HG02763 (cell line): Measurements from ENCODE around the gene TLE5.
"Not testable (repeated sequence)": the region's sequence is repeated elsewhere in the genome, so short reads cannot be mapped to it uniquely, and the experiment has no call there.

Source experiments
- ATAC-seq: cut with Tn5 transposase; IDR thresholded peaks from one replicate; pipeline ENCODE4 v1.9.1; 2021; ENCODE audit warnings: mild to moderate bottlenecking, moderate library complexity; ENCODE audit not compliant: unreplicated experiment

TLE5 gene

DNA sequence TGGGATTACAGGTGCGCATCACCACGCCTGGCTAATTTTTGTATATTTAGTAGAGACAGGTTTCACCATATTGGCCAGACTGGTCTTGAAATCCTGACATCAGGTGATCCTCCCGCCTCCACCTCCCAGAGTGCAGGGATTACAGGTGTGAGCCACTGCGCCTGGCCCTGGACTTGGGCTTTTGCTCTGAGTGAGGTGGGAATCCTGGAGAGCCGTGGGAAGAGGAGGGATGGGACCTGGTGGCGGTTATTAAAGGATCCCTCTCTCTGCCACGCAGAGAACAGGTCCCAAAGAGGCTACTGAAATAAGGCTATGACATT is 1.7 kb upstream of the TLE5 start:
- no peak for ATAC-seq

GRCh38 chr19:3061182-3062161 is 823 bp downstream of the TLE5 start:
- ATAC-seq: no peak

GRCh38 chr19:3060857-3061181 is 1.5 kb downstream of the TLE5 start:
- ATAC-seq: no peak

DNA sequence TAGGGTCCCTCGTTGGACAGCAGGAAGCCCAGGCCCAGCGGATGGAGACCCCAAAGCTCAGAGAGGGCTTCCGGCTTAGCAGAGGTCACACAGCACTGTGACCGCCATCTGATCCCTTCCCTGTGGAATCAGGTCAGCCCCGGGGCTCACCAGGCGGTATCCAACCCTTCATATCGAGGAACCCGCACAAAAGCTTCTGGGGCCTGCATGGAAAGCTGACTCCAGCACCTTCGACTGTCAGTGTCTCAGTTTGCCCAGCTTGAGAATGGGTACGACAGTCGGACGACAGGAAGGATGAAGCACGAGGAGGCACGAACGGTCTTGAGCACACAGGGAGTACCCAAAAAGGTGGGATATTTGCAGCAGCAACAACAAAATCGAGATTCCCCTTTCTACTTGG is 2.6 kb downstream of the TLE5 start:
- no peak for ATAC-seq

GRCh38 chr19:3058821-3059314 is 3.4 kb downstream of the TLE5 start:
- no peak for ATAC-seq

DNA sequence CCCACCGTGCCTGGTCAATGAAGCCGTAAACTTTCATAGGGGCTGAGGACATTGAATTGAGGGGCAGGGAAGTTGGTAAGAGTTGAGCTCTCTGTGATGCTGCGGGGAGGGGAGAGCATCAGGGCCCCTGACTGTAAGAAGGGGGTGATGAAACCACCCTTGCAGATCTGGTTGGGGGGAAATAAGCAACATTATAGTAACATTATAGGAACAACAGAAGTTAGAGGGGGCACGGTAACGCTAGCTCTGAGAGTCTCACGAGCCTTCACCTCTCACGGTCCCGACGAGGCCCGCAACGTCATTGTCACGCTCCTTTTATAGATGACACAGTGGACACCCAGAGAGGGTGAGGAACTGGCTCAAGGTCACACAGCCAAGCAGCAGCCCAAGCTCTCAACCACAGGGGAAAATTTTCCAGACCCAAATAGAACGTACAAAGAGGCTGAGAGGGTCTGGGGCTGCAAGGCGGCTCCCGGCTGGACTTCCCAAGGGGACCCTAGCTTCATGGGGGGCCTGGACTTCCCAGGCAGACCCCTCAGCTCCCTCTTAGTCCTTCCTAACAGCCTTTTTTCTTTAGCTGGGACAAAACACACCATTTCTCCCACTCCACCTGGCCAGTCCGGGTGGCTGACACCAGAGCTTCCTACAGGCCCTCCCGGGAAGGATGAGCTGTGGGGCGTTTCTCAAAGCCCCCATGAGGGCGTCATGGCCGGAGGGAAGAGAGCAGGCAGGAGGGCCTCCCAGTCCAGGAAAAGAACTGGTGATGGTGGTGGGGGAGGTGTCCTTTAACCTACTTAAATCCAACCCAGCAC is 4.1 kb downstream of the TLE5 start:
- ATAC-seq: no peak

GRCh38 chr19:3057275-3057714 is 5.0 kb downstream of the TLE5 start:
- ATAC-seq: no peak

- ATAC-seq: no peak
Observed at GRCh38 chr19:3056417-3057088, 5.7 kb downstream of the TLE5 start.

DNA sequence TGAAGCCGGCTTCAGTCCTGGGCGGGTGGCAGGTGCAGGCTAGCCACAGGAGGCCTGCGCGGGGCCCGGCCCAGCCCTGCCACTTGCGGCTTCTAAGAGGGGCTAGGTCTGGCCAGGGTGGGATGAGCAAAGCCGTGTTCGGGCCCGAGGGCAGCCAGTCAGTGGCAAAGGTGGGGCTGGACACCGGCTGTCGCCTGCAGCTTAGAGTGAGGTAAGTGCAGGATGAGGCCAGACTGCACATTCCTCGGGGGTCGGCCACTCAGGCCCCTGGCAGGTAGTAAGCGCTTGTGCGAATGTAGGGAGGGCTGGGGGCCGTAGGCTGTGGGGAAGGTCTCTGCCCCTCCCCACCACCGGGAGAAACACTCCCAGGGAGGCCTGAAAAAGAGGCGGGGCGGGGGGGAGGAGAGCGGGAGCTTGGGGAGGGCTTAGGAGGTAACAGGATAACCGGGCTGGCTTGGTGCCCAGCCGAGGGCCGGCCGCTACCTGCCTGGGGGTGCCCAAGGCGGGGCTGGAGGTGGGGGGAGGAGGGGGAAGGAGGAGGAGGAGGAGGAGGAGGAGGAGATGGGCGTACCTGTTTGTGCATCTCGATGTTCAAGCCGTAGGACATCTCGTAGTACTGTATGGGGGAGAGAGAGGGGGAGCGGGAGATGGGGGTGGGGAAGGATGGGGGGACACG is 6.4 kb downstream of the TLE5 start:
- ATAC-seq: no peak

DNA sequence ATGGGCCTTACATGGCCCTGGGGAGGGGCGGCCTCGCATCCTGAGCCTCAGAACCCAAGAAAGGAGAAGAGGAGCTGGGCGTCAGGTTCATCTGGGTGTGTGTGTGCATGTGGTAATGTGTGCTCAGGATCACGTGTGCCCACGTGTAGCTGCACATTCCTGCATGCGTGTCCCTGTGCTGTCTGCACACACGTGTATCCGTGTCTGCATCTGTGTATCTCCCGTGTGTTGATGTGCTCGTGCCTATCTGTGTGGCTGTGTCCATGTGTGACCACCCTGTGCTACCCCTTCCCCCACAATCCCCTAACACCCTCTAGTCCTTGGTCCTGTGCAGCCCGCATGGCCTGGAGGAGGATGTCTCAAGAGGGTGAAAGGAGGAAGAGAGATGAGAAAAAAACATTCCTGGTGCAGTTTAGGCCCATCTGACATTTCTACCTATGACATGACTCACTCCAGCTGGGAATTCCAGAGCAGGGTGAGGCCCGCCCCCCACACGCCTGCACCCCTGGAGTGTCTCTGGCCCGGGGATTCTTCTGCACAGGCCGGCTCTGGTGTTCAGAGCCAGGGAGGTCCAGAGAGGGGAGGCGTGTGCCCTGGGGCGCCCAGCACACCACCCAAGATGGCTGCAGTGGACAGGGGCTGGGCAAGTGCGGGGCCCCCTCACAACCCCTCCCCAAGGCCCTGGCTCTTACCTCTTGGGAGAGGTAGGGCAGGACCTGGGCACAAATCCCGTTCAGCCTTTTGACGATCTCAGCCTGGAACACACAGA is 7.1 kb downstream of the TLE5 start:
- no peak for ATAC-seq

- no peak for ATAC-seq
Observed at GRCh38 chr19:3054265-3054971, 7.9 kb downstream of the TLE5 start.

GRCh38 chr19:3053780-3054179 is 8.5 kb downstream of the TLE5 start:
- ATAC-seq: no peak

GRCh38 chr19:3053218-3053621 is 9.1 kb downstream of the TLE5 start:
- ATAC-seq: no peak

DNA sequence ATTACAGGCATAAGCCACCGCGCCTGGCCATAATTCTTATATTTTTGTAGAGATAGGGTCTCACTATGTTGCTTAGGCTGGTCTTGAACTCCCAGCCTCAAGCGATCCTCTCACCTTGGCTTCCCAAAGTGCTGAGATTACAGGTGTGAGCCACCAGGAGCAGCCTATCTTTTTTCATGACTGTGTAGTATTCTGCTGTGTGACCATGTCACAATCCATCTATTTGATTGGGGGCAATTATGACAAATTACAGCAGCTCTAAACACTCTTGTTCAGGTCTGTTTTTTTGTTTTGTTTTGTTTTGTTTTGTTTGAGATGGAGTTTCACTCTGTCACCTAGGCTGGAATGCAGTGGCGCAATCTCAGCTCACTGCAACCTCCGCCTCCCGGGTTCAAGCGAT is 12.3 kb downstream of the TLE5 start:
- not testable (repeated sequence) for ATAC-seq

DNA sequence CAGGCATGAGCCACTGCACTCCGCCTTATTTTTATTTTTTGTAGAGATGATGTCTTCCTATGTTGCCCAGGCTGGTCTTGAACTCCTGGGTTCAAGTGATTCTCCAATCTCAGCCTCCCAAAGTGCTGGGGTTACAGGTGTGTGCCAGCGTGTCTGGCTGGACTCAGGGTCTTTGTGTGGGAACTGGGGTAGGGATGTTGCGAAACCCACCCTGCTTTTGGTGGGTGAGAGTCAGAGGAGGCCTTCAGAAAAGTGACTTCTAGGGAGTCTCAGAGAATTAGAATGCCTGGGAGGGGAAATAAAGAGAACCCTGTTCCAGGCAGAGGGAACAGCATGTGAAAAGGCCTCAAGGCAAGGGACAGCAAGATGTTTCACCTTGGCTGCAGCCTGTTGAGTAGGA is 13.2 kb downstream of the TLE5 start:
- no peak for ATAC-seq

DNA sequence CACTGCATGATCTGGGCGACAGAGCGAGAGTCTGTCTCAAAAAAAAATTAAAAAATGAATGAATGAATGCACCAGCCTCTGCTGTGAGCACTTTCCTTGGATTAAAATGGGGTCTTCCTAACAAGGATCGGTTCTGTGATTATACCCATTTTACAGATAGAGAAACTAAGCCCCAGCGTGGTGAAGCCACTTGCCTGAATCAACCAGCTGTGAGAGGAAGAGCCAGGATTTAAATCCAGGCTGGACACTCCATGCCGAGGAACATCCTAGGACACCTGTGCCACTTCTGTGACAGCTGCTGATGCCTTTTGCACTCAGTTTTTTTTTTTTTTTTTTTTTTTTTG is 14.1 kb downstream of the TLE5 start:
- ATAC-seq: no peak

GRCh38 chr19:3047496-3048189 is 14.7 kb downstream of the TLE5 start:
- ATAC-seq: no peak

DNA sequence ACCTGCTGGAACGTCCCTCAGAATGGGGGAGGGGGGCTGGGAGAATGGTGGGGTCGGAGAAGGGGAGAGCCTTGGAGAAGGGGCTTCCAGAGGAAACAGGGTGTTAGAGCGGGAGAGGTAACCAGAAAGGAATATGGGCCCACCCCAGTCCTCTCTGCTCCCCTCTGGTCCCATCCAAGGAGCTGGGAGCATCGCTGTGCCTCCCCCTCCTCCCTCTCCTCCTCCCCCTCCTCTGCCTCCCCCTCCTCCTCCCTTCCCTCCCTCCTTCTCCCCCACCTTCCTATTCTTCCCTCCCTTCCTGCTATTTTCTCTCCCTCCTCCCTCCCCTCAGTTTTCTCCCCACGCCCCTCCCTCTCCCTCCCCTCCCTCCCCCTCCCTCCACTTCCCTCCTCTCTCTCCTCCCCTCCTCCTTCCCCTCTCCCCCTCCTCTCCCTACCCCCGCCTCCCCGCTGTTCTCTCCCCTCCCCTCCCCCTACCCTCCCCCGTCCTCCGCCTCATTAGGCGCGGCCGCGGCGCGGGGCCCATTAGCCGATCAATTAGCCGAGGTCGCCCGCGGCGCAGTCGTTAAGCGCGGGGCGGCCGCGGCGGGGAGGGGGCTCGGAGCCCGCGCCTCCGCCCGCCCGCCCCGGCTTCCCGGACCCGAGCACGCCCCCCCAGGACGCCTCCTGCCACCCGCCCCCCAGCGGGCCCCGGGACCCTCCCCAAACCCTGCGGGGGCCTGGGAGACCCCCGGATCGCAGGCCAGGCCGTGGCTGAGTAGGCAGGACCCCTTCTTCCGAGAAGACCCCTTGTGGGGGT is 15.4 kb downstream of the TLE5 start:
- no peak for ATAC-seq
